ENCODE results near the gene GPX2.

DNA sequence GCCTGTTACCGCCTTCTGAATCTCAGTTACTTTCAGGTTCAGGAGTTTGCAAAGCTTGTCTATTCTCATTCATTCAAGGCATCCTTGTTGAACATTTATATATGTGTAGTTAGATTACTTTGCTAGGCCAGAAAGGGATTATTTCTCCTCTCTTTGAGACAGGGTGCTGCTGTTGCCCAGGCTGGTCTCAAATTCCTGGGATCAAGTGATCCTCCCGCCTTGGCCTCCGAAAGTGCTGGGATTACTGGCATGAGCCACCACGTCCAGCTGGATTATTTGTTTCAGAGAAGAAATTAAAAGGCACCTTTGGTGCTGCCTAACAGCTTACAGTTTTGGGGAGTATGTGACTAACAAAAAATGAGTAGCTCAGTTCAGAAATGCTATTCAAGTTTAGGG lies 27.5 kb downstream of the GPX2 start:
- TF ChIP-seq, protein P1, sequence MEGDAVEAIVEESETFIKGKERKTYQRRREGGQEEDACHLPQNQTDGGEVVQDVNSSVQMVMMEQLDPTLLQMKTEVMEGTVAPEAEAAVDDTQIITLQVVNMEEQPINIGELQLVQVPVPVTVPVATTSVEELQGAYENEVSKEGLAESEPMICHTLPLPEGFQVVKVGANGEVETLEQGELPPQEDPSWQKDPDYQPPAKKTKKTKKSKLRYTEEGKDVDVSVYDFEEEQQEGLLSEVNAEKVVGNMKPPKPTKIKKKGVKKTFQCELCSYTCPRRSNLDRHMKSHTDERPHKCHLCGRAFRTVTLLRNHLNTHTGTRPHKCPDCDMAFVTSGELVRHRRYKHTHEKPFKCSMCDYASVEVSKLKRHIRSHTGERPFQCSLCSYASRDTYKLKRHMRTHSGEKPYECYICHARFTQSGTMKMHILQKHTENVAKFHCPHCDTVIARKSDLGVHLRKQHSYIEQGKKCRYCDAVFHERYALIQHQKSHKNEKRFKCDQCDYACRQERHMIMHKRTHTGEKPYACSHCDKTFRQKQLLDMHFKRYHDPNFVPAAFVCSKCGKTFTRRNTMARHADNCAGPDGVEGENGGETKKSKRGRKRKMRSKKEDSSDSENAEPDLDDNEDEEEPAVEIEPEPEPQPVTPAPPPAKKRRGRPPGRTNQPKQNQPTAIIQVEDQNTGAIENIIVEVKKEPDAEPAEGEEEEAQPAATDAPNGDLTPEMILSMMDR (conservative IDR thresholded peaks at IDR 0.05; ENCODE audit: low read length) = no peak
- TF ChIP-seq EZH2phosphoT487 (IDR thresholded peaks at IDR 0.05; ENCODE audit: borderline replicate concordance, low read depth, low read length) = no peak
